K562 (cell line): Measurements from ENCODE around the gene KCNQ4. TPM values are rescaled to one million over a fixed set of nuclear protein-coding genes. Genes with fewer than 3 reads are reported as not detected.

Experiments
- CBX3 ChIP-seq, 2 experiments: IDR thresholded peaks; 1 replicate in 1 of 2; 2 replicates in 1 of 2; pipeline ENCODE4 v1.6.1; 2012; ENCODE audit warnings: inconsistent platforms in 2 of 2, low read length in 2 of 2, borderline replicate concordance in 1 of 2, control low read depth in 1 of 2
- COPS2 ChIP-seq: fragments of 450-650 bp; conservative IDR thresholded peaks from 2 replicates; pipeline ENCODE4 v1.6.1; 2016; ENCODE audit warnings: mild to moderate bottlenecking, moderate library complexity
- E2F4 ChIP-seq: sonication (generic); formaldehyde crosslinking; IDR thresholded peaks from 2 replicates; pipeline ENCODE4 v1.8.0; 2022; ENCODE audit warnings: mild to moderate bottlenecking, low read depth, missing genetic modification reagents
- EHMT2 ChIP-seq: fragments of 450-650 bp; IDR thresholded peaks from 2 replicates; pipeline ENCODE4 v1.6.1; 2018; ENCODE audit warnings: antibody characterized with exemption
- ELK1 ChIP-seq: sonication (generic); formaldehyde crosslinking; IDR thresholded peaks from 2 replicates; pipeline ENCODE4 v1.8.1; 2022; ENCODE audit warnings: missing genetic modification reagents
- EP300 ChIP-seq: IDR thresholded peaks from 2 replicates; pipeline ENCODE4 v1.6.1; 2012; ENCODE audit warnings: low read length, improper control_type of control experiment
- EP400 ChIP-seq: fragments of 450-650 bp; IDR thresholded peaks from 2 replicates; pipeline ENCODE4 v1.6.1; 2017; ENCODE audit warnings: antibody characterized with exemption, mild to moderate bottlenecking, moderate library complexity
- NCOA2 ChIP-seq, 2 experiments: fragments of 450-650 bp; IDR thresholded peaks; 2 replicates each; pipeline ENCODE4 v1.6.1; 2018; ENCODE audit warnings: mild to moderate bottlenecking in 2 of 2, moderate library complexity in 1 of 2; ENCODE audit not compliant: partially characterized antibody in 2 of 2
- NR1H2 ChIP-seq: sonication (generic); formaldehyde crosslinking; IDR thresholded peaks from 2 replicates; pipeline ENCODE4 v1.4.0; 2020; ENCODE audit warnings: mild to moderate bottlenecking, missing genetic modification reagents
- POLR3A ChIP-seq: IDR thresholded peaks from 2 replicates; pipeline ENCODE4 v1.6.1; 2011; ENCODE audit warnings: borderline replicate concordance, mild to moderate bottlenecking, moderate library complexity; ENCODE audit not compliant: insufficient read length, insufficient read depth; ENCODE audit errors: extremely low read depth
- SIX5 ChIP-seq, 2 experiments: IDR thresholded peaks; 2 replicates each; pipeline ENCODE4 v1.6.1; 2011; ENCODE audit warnings: low read length in 2 of 2, borderline replicate concordance in 1 of 2, low read depth in 1 of 2, mild to moderate bottlenecking in 1 of 2, moderate library complexity in 1 of 2; ENCODE audit not compliant: insufficient read depth in 1 of 2
- SMAD1 ChIP-seq: fragments of 150-350 bp; IDR thresholded peaks from 2 replicates; pipeline ENCODE4 v1.6.1; 2014; ENCODE audit warnings: low read length, low read depth; ENCODE audit not compliant: partially characterized antibody
- SUPT5H ChIP-seq: fragments of 450-650 bp; IDR thresholded peaks from 2 replicates; pipeline ENCODE4 v1.6.1; 2016
- TAF1 ChIP-seq: IDR thresholded peaks from 2 replicates; pipeline ENCODE4 v1.6.1; 2011; ENCODE audit warnings: mild to moderate bottlenecking, low read length, moderate library complexity; ENCODE audit not compliant: insufficient read depth, control insufficient read depth, severe bottlenecking; ENCODE audit errors: extremely low read depth
- ZBTB12 ChIP-seq: fragments of 250-450 bp; sonication (Bioruptor Pico); IDR thresholded peaks from 2 replicates; pipeline ENCODE4 v1.4.0; 2020
- ZNF609 ChIP-seq: sonication (generic); formaldehyde crosslinking; IDR thresholded peaks from 2 replicates; pipeline ENCODE4 v1.8.1; 2023; ENCODE audit warnings: missing genetic modification reagents, mild to moderate bottlenecking, borderline replicate concordance
- ZNF79 ChIP-seq: fragments of 250-450 bp; sonication (Bioruptor Pico); IDR thresholded peaks from 2 replicates; pipeline ENCODE4 v1.4.0; 2020; ENCODE audit warnings: low read depth, mild to moderate bottlenecking, moderate library complexity
- polyA plus RNA-seq, 8 experiments: library from polyadenylated mRNA; depleted of rRNA in 4 of 8; stranded (reverse) in 5 of 8; unstranded in 3 of 8; fragments of >200 nt; fragmentation: Nextera tagmentation in 2 of 8; fragmentation: Illumina TruSeq in 1 of 8; extraction: Ambion mirVana in 2 of 8; extraction: Trizol in 1 of 8; gene quantifications; 2 replicates each; pipeline versions ENCODE4 v1.2.1 to v1.2.3, GENCODE V29; 2011 to 2014; ENCODE audit warnings: inconsistent platforms in 1 of 8, missing spikeins in 1 of 8
- total RNA-seq, 7 experiments: library from RNA; depleted of rRNA in 6 of 7; stranded (reverse); fragments of >200 nt in 6 of 7; fragmentation: Illumina TruSeq in 2 of 7; extraction: Trizol in 2 of 7; gene quantifications; 2 replicates each; pipeline versions ENCODE4 v1.2.1 to v1.2.3, GENCODE V29; 2011 to 2021; ENCODE audit warnings: low replicate concordance in 1 of 7

KCNQ4 gene
- total and polyA plus RNA-seq, 9 of the 15 experiments (the other 6 are each of a cell fraction or from before 2014, with no cell fraction given), result 0.07 to 4.1 (median 0.79) TPM

- peak in 1 of 2 experiments; percentile 53; a peak in 2 of 3 replicates for TF ChIP-seq CBX3 (IDR thresholded peaks at IDR 0.05; ENCODE audit: borderline replicate concordance in 1 of 2, low read length in 2 of 2)
- TF ChIP-seq EHMT2, result peak; percentile 80
- TF ChIP-seq ZNF609 (CRISPR knock-in tag), result no peak
- TF ChIP-seq ZNF79 (CRISPR knock-in tag), result no peak
- TF ChIP-seq SIX5 (IDR thresholded peaks at IDR 0.05; ENCODE audit: borderline replicate concordance in 1 of 2, insufficient read depth in 1 of 2, low read depth in 1 of 2, low read length in 2 of 2), result no peak
- TF ChIP-seq COPS2, result no peak
- TF ChIP-seq EP400, result no peak
- TF ChIP-seq NCOA2 (IDR thresholded peaks at IDR 0.05; ENCODE audit: partially characterized antibody in 2 of 2), result no peak
- TF ChIP-seq EP300, result peak; percentile 98
- no peak for TF ChIP-seq E2F4 (CRISPR knock-in tag)
- no peak for TF ChIP-seq SUPT5H
- TF ChIP-seq NR1H2, result no peak
- no peak for TF ChIP-seq POLR3A
- TF ChIP-seq SMAD1, result peak; percentile 34
- no peak for TF ChIP-seq ELK1 (CRISPR knock-in tag)
- TF ChIP-seq ZBTB12 (CRISPR knock-in tag), result no peak
- TF ChIP-seq TAF1, result peak; percentile 39
Measured at GRCh38 chr1:40820911-40821693, 37.5 kb downstream of the KCNQ4 start (continued).
